Measurements from ENCODE around the gene DENND1B.
"Not testable (repeated sequence)": the region's sequence is repeated elsewhere in the genome, so short reads cannot be mapped to it uniquely, and the experiment has no call there.

DENND1B gene

GRCh38 chr1:197782722-197783360 lies 7.6 kb upstream of the DENND1B start:
- no peak for DNase-seq

- no peak for DNase-seq
These were observed 6.9 kb upstream of the DENND1B start for GRCh38 chr1:197781968-197782721.

GRCh38 chr1:197779921-197780320 lies 4.6 kb upstream of the DENND1B start:
- DNase-seq = no peak

GRCh38 chr1:197778366-197778945 lies 3.2 kb upstream of the DENND1B start:
- no peak for DNase-seq

GRCh38 chr1:197776351-197777105 lies 1.2 kb upstream of the DENND1B start:
- no peak for DNase-seq

- peak; percentile 85 for DNase-seq
These were observed 606 bp downstream of the DENND1B start for GRCh38 chr1:197774466-197775281.

GRCh38 chr1:197773856-197774255 lies 1.4 kb downstream of the DENND1B start:
- DNase-seq = peak; percentile 40

GRCh38 chr1:197771904-197772556 lies 3.2 kb downstream of the DENND1B start:
- peak; percentile 45 for DNase-seq

GRCh38 chr1:197771386-197771785 lies 3.9 kb downstream of the DENND1B start:
- DNase-seq = peak; percentile 26

- DNase-seq = no peak
These were observed 5.0 kb downstream of the DENND1B start for GRCh38 chr1:197770243-197770642.

- no peak for DNase-seq
These were observed 6.0 kb downstream of the DENND1B start for GRCh38 chr1:197769287-197769686.

- peak; percentile 23 for DNase-seq
These were observed 7.1 kb downstream of the DENND1B start for GRCh38 chr1:197768014-197768805.

GRCh38 chr1:197763769-197764168 lies 11.5 kb downstream of the DENND1B start:
- DNase-seq = no peak

- DNase-seq = no peak
These were observed 12.0 kb downstream of the DENND1B start for GRCh38 chr1:197763307-197763706.

GRCh38 chr1:197761654-197762053 lies 13.6 kb downstream of the DENND1B start:
- no peak for DNase-seq

- DNase-seq = not testable (repeated sequence)
These were observed 19.7 kb downstream of the DENND1B start for GRCh38 chr1:197755553-197755952.

GRCh38 chr1:197752652-197753164 lies 22.6 kb downstream of the DENND1B start:
- DNase-seq = not testable (repeated sequence)

- DNase-seq = no peak
These were observed 24.9 kb downstream of the DENND1B start for GRCh38 chr1:197750366-197750765.

GRCh38 chr1:197745911-197746310 lies 29.4 kb downstream of the DENND1B start:
- DNase-seq = no peak

GRCh38 chr1:197744979-197745378 lies 30.3 kb downstream of the DENND1B start:
- DNase-seq = no peak

GRCh38 chr1:197743578-197743977 lies 31.7 kb downstream of the DENND1B start:
- DNase-seq = no peak

Measured in NCI-H69 (cell line).